ENCODE measurements around the gene C16orf46.

The C16orf46 gene

DNA sequence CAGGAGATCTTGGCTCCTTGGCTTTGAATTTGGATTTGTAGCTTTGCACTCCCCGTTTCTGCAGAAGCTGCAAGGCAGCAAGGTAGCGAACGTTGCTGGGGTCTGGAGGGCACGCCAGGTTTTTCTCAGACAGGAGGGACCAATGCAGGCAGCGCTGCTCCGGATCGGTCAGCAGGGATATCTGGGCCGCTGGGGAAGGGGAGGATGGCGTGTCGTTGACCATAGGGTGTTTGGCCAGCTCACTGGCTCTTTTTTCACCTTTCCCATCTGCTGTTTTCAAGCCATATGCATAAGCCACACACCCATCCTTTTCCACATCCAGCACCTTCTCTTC is 15.8 kb downstream of the C16orf46 start:
- Histone ChIP-seq H2AFZ (ENCODE audit: low read length) (no peak overlapping the region), H3K4me3 (ENCODE audit: low read depth, low read length, poor library complexity, severe bottlenecking) (no peak overlapping the region), H3K27me3 (ENCODE audit: insufficient read depth, low read length) (no peaks in the 10 kb centered on the region), H3F3A (ENCODE audit: insufficient read depth, low read length) (no peaks in the 10 kb centered on the region), H3K4me1 (ENCODE audit: insufficient read depth, low read length, severe bottlenecking) (no peaks in the 10 kb centered on the region), H3K79me2 (ENCODE audit: insufficient read depth, low read length) (no peaks in the 10 kb centered on the region), H3K4me2 (ENCODE audit: low read length) (no peak overlapping the region), H3K36me3 (ENCODE audit: insufficient read depth, low read length) (no peaks in the 10 kb centered on the region), H4K20me1 (ENCODE audit: insufficient read depth, low read length) (no peaks in the 10 kb centered on the region), H3K27ac (ENCODE audit: low read depth, low read length, poor library complexity, severe bottlenecking) (no peak overlapping the region), H3K9me3 (ENCODE audit: low read length) (no peaks in the 10 kb centered on the region), H3K9ac (ENCODE audit: low read length) (no peak overlapping the region), H3K9me2 (ENCODE audit: low read depth, low read length) (no peaks in the 10 kb centered on the region)
- TF ChIP-seq, protein P1, sequence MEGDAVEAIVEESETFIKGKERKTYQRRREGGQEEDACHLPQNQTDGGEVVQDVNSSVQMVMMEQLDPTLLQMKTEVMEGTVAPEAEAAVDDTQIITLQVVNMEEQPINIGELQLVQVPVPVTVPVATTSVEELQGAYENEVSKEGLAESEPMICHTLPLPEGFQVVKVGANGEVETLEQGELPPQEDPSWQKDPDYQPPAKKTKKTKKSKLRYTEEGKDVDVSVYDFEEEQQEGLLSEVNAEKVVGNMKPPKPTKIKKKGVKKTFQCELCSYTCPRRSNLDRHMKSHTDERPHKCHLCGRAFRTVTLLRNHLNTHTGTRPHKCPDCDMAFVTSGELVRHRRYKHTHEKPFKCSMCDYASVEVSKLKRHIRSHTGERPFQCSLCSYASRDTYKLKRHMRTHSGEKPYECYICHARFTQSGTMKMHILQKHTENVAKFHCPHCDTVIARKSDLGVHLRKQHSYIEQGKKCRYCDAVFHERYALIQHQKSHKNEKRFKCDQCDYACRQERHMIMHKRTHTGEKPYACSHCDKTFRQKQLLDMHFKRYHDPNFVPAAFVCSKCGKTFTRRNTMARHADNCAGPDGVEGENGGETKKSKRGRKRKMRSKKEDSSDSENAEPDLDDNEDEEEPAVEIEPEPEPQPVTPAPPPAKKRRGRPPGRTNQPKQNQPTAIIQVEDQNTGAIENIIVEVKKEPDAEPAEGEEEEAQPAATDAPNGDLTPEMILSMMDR (IDR thresholded peaks at IDR 0.05; ENCODE audit: low read length): no peak
- no peak for TF ChIP-seq EZH2 (IDR thresholded peaks at IDR 0.05; ENCODE audit: borderline replicate concordance, low read length)

- H3K27me3 ChIP-seq (ENCODE audit: insufficient read depth, low read length): no peaks in the 10 kb centered on the region
- H3F3A ChIP-seq (ENCODE audit: insufficient read depth, low read length): no peaks in the 10 kb centered on the region
- H3K9ac ChIP-seq (ENCODE audit: low read length): no peak overlapping the region
- no peak overlapping the region for H3K27ac ChIP-seq (ENCODE audit: low read depth, low read length, poor library complexity, severe bottlenecking)
- H3K4me1 ChIP-seq (ENCODE audit: insufficient read depth, low read length, severe bottlenecking): no peaks in the 10 kb centered on the region
- no peak for TF ChIP-seq EZH2 (IDR thresholded peaks at IDR 0.05; ENCODE audit: borderline replicate concordance, low read length)
- TF ChIP-seq, protein P1 (IDR thresholded peaks at IDR 0.05; ENCODE audit: low read length): no peak
- no peaks in the 10 kb centered on the region for H3K79me2 ChIP-seq (ENCODE audit: insufficient read depth, low read length)
- no peak overlapping the region for H3K4me3 ChIP-seq (ENCODE audit: low read depth, low read length, poor library complexity, severe bottlenecking)
- H3K36me3 ChIP-seq (ENCODE audit: insufficient read depth, low read length): no peaks in the 10 kb centered on the region
- no peak overlapping the region for H2AFZ ChIP-seq (ENCODE audit: low read length)
- no peaks in the 10 kb centered on the region for H4K20me1 ChIP-seq (ENCODE audit: insufficient read depth, low read length)
- H3K9me2 ChIP-seq (ENCODE audit: low read depth, low read length): no peaks in the 10 kb centered on the region
- no peaks in the 10 kb centered on the region for H3K9me3 ChIP-seq (ENCODE audit: low read length)
- no peak overlapping the region for H3K4me2 ChIP-seq (ENCODE audit: low read length)
Measured at GRCh38 chr16:81060576-81061306, 16.3 kb downstream of the C16orf46 start.

- H3K9me3 ChIP-seq (ENCODE audit: low read length): peaks cover 5% of the 10 kb centered on the region; the same call in 1 of the 2 replicates
- no peaks in the 10 kb centered on the region for H3K4me1 ChIP-seq (ENCODE audit: insufficient read depth, low read length, severe bottlenecking)
- no peaks in the 10 kb centered on the region for H3F3A ChIP-seq (ENCODE audit: insufficient read depth, low read length)
- no peaks in the 10 kb centered on the region for H3K79me2 ChIP-seq (ENCODE audit: insufficient read depth, low read length)
- no peak overlapping the region for H3K9ac ChIP-seq (ENCODE audit: low read length)
- H4K20me1 ChIP-seq (ENCODE audit: insufficient read depth, low read length): no peaks in the 10 kb centered on the region
- H3K4me2 ChIP-seq (ENCODE audit: low read length): no peak overlapping the region
- H3K27me3 ChIP-seq (ENCODE audit: insufficient read depth, low read length): no peaks in the 10 kb centered on the region
- H2AFZ ChIP-seq (ENCODE audit: low read length): no peak overlapping the region
- H3K27ac ChIP-seq (ENCODE audit: low read depth, low read length, poor library complexity, severe bottlenecking): no peak overlapping the region
- TF ChIP-seq EZH2 (IDR thresholded peaks at IDR 0.05; ENCODE audit: borderline replicate concordance, low read length): no peak
- TF ChIP-seq, protein P1 (IDR thresholded peaks at IDR 0.05; ENCODE audit: low read length): no peak
- no peaks in the 10 kb centered on the region for H3K36me3 ChIP-seq (ENCODE audit: insufficient read depth, low read length)
- no peak overlapping the region for H3K4me3 ChIP-seq (ENCODE audit: low read depth, low read length, poor library complexity, severe bottlenecking)
- H3K9me2 ChIP-seq (ENCODE audit: low read depth, low read length): no peaks in the 10 kb centered on the region
Measured at GRCh38 chr16:81053761-81054160, 23.3 kb downstream of the C16orf46 start.

Measured in OCI-LY1 (cell line).